A549 (cell line): ENCODE results near the gene PLEKHF1.

Experiments
- BCL3 ChIP-seq: fragments of >200 bp; sonication (Bioruptor Twin); formaldehyde crosslinking; IDR thresholded peaks from 3 replicates; pipeline ENCODE4 v1.6.1; 2016
- CBX8 ChIP-seq: fragments of 200-600 bp; sonication (generic); IDR thresholded peaks from 2 replicates; pipeline ENCODE4 v1.6.1; 2016
- CTCF ChIP-seq: fragments of >200 bp; sonication (Bioruptor Twin); formaldehyde crosslinking; IDR thresholded peaks from 3 replicates; pipeline ENCODE4 v1.5.1; 2016
- EHMT2 ChIP-seq: fragments of 200-600 bp; sonication (generic); IDR thresholded peaks from 2 replicates; pipeline ENCODE4 v1.6.1; 2016; ENCODE audit warnings: antibody characterized with exemption, low read depth, mild to moderate bottlenecking, moderate library complexity
- EP300 ChIP-seq, 2 experiments: fragments of >200 bp; sonication (Bioruptor Twin); formaldehyde crosslinking; IDR thresholded peaks; 2 replicates in 1 of 2; 3 replicates in 1 of 2; pipeline ENCODE4 v1.6.1; 2016 to 2017
- ESRRA ChIP-seq: fragments of 150-350 bp; IDR thresholded peaks from 2 replicates; pipeline ENCODE4 v1.6.1; 2014; ENCODE audit warnings: mild to moderate bottlenecking, low read length, borderline replicate concordance
- JUN ChIP-seq, 2 experiments: fragments of >200 bp; sonication (Bioruptor Twin); formaldehyde crosslinking; IDR thresholded peaks; 2 replicates in 1 of 2; 3 replicates in 1 of 2; pipeline ENCODE4 v1.6.1; 2016 to 2017
- JUNB ChIP-seq: fragments of >200 bp; sonication (Bioruptor Twin); formaldehyde crosslinking; IDR thresholded peaks from 2 replicates; pipeline ENCODE4 v1.6.1; 2016
- POLR2A ChIP-seq: IDR thresholded peaks from 2 replicates; pipeline ENCODE4 v1.6.1; 2012; ENCODE audit warnings: mild to moderate bottlenecking, low read length
- RAD21 ChIP-seq, 2 experiments: fragments of >200 bp in 1 of 2; sonication (Bioruptor Twin) in 1 of 2; formaldehyde crosslinking in 1 of 2; IDR thresholded peaks in 1 of 2; conservative IDR thresholded peaks in 1 of 2; 2 replicates in 1 of 2; 3 replicates in 1 of 2; pipeline ENCODE4 v1.6.1; 2012 to 2018; ENCODE audit warnings: inconsistent platforms in 1 of 2
- SMC3 ChIP-seq: fragments of >200 bp; sonication (Bioruptor Twin); formaldehyde crosslinking; IDR thresholded peaks from 3 replicates; pipeline ENCODE4 v1.6.1; 2018; ENCODE audit warnings: inconsistent platforms
- USF2 ChIP-seq: fragments of 450-650 bp; IDR thresholded peaks from 2 replicates; pipeline ENCODE4 v1.6.1; 2014; ENCODE audit warnings: antibody characterized with exemption

GRCh38 chr19:29683009-29683408 lies 17.7 kb downstream of the PLEKHF1 start:
- TF ChIP-seq POLR2A (no peak), CTCF (no peak), BCL3 (no peak), ESRRA (no peak), JUN (IDR thresholded peaks at IDR 0.05) (no peak), JUNB (no peak), EP300 (IDR thresholded peaks at IDR 0.05) (no peak), USF2 (no peak), SMC3 (no peak), CBX8 (no peak), EHMT2 (no peak), RAD21 (conservative IDR thresholded peaks at IDR 0.05 in 1 of 2, IDR thresholded peaks at IDR 0.05 in 1 of 2) (no peak)
